Karpas-422 (cell line): ENCODE results near the gene TMEM143. TPM values are rescaled to one million over a fixed set of nuclear protein-coding genes. Genes with fewer than 3 reads are reported as not detected.
A peak's percentile ranks its signal among the peaks of the same experiment; 100 is the strongest.
"Not testable (repeated sequence)": the region's sequence is repeated elsewhere in the genome, so short reads cannot be mapped to it uniquely, and the experiment has no call there.

ENCODE experiments used
- DNase-seq: peaks from one replicate; pipeline ENCODE4 v3.0.0-alpha.2; 2015
- H2AFZ ChIP-seq: fragments of 200-600 bp; sonication (generic); 2 replicates; pipeline ENCODE4 v1.6.1; 2014; ENCODE audit warnings: antibody characterized with exemption, low read length, mixed read lengths
- H3K27ac ChIP-seq: fragments of 200-600 bp; sonication (generic); 2 replicates; pipeline ENCODE4 v1.5.1; 2014; ENCODE audit warnings: mild to moderate bottlenecking, low read length, moderate library complexity
- H3K27me3 ChIP-seq: fragments of 200-600 bp; sonication (generic); 2 replicates; pipeline ENCODE4 v1.6.1; 2014; ENCODE audit warnings: low read length, mixed read lengths
- H3K36me3 ChIP-seq: fragments of 200-600 bp; sonication (generic); 2 replicates; pipeline ENCODE4 v1.6.1; 2014; ENCODE audit warnings: low read length, mixed read lengths; ENCODE audit not compliant: insufficient read depth
- H3K4me1 ChIP-seq: fragments of 200-600 bp; sonication (generic); 2 replicates; pipeline ENCODE4 v1.6.1; 2014; ENCODE audit warnings: mild to moderate bottlenecking, low read length, mixed read lengths
- H3K4me2 ChIP-seq: fragments of 200-600 bp; sonication (generic); 2 replicates; pipeline ENCODE4 v1.6.1; 2014; ENCODE audit warnings: low read length, low read depth, mild to moderate bottlenecking; ENCODE audit not compliant: poor library complexity, severe bottlenecking
- H3K4me3 ChIP-seq: fragments of 200-600 bp; sonication (generic); 2 replicates; pipeline ENCODE4 v1.5.1; 2014; ENCODE audit warnings: mild to moderate bottlenecking, antibody characterized with exemption, low read length, mixed read lengths
- H3K79me2 ChIP-seq: fragments of 200-600 bp; sonication (generic); 2 replicates; pipeline ENCODE4 v1.6.1; 2014; ENCODE audit warnings: mild to moderate bottlenecking, low read length, mixed read lengths
- H3K9ac ChIP-seq: fragments of 200-600 bp; sonication (generic); 2 replicates; pipeline ENCODE4 v1.6.0; 2014; ENCODE audit warnings: low read length
- H3K9me2 ChIP-seq: fragments of 200-600 bp; sonication (generic), shearing (Covaris generic); replicated peaks from 2 replicates; pipeline ENCODE4 v1.6.0; 2014; ENCODE audit warnings: mild to moderate bottlenecking, low read length, moderate library complexity; ENCODE audit not compliant: insufficient read depth
- H3K9me3 ChIP-seq: fragments of 300-700, 200-600 bp; sonication (generic); 2 replicates; pipeline ENCODE4 v1.6.1; 2014; ENCODE audit warnings: low read length, mixed read lengths
- H4K20me1 ChIP-seq: fragments of 200-600 bp; sonication (generic); 2 replicates; pipeline ENCODE4 v1.6.1; 2014; ENCODE audit warnings: mild to moderate bottlenecking, antibody characterized with exemption, low read length, low read depth; ENCODE audit not compliant: insufficient read depth
- total RNA-seq: library from RNA; depleted of rRNA; stranded (reverse); fragments of >200 nt; shearing (Covaris generic); gene quantifications from 2 replicates; pipeline ENCODE4 v1.2.3, GENCODE V29; 2014; ENCODE audit warnings: low replicate concordance

TMEM143 gene
- total RNA-seq, 1 experiment from 2014 or later = 7.8 TPM

DNA sequence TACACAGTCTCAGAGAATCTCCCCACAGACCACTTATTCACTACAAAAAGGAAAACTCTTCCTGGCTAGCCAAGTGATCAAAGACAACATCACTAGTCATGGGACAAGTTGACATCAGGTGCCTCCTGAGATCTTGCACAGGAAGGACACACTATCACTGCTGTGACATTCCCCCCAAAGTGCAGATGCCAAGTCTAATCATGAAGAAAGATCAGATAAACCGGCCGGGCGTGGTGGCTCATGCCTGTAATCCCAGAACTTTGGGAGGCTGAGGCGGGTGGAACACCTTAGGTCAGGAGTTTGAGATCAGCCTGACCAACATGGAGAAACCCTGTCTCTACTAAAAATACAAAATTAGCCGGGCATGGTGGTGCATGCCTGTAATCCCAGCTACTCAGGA lies 54.0 kb downstream of the TMEM143 start:
- not testable (repeated sequence) for H3K79me2 ChIP-seq, H3K36me3 ChIP-seq, H3K4me2 ChIP-seq

DNA sequence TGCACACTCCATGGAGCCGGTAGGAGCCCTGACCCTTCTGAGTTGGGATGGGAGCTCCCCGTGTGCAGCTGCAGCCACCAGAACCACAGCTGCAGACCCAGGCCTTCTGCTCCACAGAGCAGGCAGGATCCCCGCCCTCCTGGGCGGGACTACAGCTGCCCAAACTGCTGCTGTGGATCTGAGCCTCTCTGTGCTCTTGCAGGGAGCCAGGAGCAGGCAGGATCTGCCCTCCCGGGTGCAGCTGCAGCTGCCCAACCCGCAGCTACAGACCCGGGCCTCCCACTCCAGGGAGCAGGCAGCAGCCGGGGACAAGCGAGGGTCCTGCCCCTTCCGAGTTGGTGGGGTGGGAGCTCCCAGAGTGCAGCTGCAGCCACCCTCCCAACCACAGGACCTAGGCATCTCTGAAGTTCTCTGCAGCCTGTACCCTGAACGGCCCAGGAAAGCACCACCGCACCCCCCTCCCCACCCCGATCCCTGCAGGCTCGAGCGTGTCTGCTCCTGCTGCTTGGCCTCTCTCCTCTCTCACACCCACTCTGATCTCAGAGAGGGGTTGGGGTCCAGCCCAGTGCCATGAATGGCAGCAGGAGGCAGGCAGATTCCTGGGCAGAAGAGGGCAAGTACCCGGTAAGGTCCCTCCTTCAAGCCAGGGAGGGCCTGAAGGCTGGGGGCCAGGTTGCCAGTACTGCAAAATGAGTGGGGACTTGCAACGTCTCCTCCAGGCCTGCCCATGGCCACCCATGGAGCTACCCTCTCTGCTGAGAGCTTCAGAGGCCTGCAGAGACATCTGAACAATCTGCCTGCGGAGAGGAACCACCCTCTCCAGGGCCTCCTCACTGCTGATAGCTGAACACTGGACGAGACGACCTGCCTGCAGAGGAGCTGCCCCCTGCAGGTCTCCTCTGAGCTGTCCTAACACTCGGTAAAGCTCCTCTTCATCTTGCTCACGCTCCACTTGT lies 54.8 kb downstream of the TMEM143 start:
- Histone ChIP-seq H3K27ac (no peak overlapping the region), H3K36me3 (no peaks in the 10 kb centered on the region), H3K79me2 (no peaks in the 10 kb centered on the region), H3K4me1 (peaks cover 10% of the 10 kb centered on the region), H3K4me3 (no peak overlapping the region), H3K9me3 (no peaks in the 10 kb centered on the region), H3K9ac (no peak overlapping the region), H2AFZ (no peak overlapping the region), H3K4me2 (no peak overlapping the region), H4K20me1 (no peaks in the 10 kb centered on the region), H3K27me3 (no peaks in the 10 kb centered on the region), H3K9me2 (no peaks in the 10 kb centered on the region)
- DNase-seq = peak; percentile 69

More for the DNA sequence above, 54.0 kb downstream of the TMEM143 start:
- not testable (repeated sequence) for H2AFZ ChIP-seq, H3K9me2 ChIP-seq, H3K4me1 ChIP-seq, DNase-seq, H3K9ac ChIP-seq, H3K27ac ChIP-seq, H3K27me3 ChIP-seq, H3K4me3 ChIP-seq, H4K20me1 ChIP-seq, H3K9me3 ChIP-seq

DNA sequence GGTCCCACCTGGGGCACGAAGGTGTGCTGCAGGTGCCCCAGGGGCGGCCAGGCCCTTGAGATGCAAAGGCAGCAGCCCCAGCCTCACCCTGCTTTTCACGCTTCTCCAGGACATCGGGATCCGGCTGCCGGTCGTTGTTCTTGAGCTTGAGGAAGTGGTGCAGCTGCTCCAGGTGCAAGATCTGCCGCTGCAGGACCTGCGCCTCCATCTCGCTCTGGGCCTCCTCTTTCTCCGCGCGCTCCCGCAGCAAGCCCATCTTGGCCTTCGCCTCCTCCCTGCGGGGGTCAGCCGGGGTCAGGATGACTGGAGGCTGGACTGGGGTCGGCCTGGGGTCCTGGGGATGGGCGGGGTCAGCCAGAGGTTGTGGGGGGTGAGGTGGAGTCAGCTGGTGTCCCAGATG lies 59.9 kb downstream of the TMEM143 start:
- Histone ChIP-seq H3K79me2 (no peaks in the 10 kb centered on the region), H3K27me3 (no peaks in the 10 kb centered on the region), H3K9ac (no peak overlapping the region), H3K4me1 (peaks cover 8% of the 10 kb centered on the region), H3K36me3 (no peaks in the 10 kb centered on the region), H3K27ac (no peak overlapping the region), H3K4me2 (no peak overlapping the region), H3K9me2 (no peaks in the 10 kb centered on the region), H3K9me3 (no peaks in the 10 kb centered on the region), H3K4me3 (no peak overlapping the region), H2AFZ (no peak overlapping the region), H4K20me1 (no peaks in the 10 kb centered on the region)
- no peak for DNase-seq

DNA sequence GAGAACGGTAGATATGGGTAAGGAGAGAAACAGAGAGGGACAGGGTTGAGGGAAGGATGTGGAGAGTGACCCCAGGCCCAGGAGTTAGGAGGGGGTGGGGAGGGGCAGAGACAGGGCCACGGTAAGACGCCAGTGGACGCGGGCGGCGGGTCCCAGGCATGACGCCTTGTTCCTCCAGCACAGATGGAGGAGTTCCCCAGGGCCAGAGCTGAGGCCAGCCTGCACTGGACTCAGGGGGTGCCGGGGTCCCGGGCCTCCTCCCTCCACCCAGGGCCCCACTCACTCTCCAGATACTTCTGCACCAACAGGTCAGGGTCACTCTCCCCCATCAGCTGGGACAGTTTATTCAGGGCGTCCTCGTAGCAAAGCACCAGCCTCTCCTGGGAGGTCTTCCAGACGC lies 60.4 kb downstream of the TMEM143 start:
- Histone ChIP-seq H3K4me2 (no peak overlapping the region), H2AFZ (no peak overlapping the region), H3K9ac (no peak overlapping the region), H3K27me3 (no peaks in the 10 kb centered on the region), H3K79me2 (no peaks in the 10 kb centered on the region), H3K4me1 (peaks cover 3% of the 10 kb centered on the region), H4K20me1 (no peaks in the 10 kb centered on the region), H3K4me3 (no peak overlapping the region), H3K36me3 (no peaks in the 10 kb centered on the region), H3K9me3 (no peaks in the 10 kb centered on the region), H3K27ac (no peak overlapping the region), H3K9me2 (no peaks in the 10 kb centered on the region)
- DNase-seq = no peak

DNA sequence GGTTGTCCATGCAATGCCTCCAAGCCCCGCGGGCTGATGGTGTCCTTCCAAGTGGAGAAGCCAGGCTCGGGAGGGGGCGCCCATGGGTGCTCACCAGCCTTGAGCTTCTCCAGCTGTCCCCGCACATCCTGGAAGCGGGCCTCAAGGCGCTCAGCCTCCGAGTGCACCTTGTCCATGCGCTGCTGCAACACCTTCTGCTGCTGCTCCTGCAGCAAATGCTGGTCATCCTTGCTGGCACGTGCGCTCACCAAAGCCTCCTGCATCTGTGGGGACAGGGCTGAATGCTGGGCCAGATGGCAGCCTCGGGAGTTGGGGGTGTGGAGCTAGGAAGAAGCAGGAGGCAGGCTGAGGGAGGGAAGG lies 61.2 kb downstream of the TMEM143 start:
- Histone ChIP-seq H3K4me2 (no peak overlapping the region), H3K27ac (no peak overlapping the region), H3K4me3 (no peak overlapping the region), H3K4me1 (no peaks in the 10 kb centered on the region), H2AFZ (no peak overlapping the region), H3K27me3 (no peaks in the 10 kb centered on the region), H4K20me1 (no peaks in the 10 kb centered on the region), H3K36me3 (no peaks in the 10 kb centered on the region), H3K9me2 (no peaks in the 10 kb centered on the region), H3K9ac (no peak overlapping the region), H3K9me3 (no peaks in the 10 kb centered on the region), H3K79me2 (no peaks in the 10 kb centered on the region)
- DNase-seq = no peak

DNA sequence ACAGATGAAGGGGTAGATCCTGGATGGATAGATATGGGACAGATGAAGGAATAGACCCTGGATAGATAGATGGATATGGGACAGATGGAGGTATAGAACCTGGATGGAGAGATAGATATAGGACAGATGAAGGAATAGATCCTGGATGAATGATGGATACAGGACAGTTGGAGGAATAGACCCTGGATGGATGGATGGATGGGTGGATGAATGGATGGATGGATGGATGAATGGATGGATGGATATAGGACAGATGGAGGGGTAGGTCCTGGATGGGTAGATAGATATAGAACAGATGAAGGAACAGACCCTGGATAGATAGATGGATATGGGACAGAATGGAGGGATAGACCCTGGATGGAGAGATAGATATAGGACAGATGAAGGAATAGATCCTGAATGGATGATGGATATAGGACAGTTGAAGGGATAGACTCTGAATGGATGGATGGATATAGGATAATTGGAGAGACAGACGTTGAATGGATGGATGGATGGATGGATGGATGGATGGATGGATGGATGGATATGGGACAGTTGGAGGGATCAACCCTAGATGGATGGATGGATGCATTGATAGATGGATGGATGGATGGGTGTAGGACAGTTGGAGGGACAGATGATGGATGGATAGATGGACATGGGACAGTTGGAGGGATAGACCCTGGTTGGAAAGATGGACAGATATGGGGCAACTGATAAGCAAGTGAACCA lies 61.7 kb downstream of the TMEM143 start:
- no peaks in the 10 kb centered on the region for H3K36me3 ChIP-seq
- no peaks in the 10 kb centered on the region for H3K79me2 ChIP-seq
- no peaks in the 10 kb centered on the region for H3K9me3 ChIP-seq
- no peaks in the 10 kb centered on the region for H3K4me1 ChIP-seq
- no peaks in the 10 kb centered on the region for H3K9me2 ChIP-seq
- H3K27me3 ChIP-seq = no peaks in the 10 kb centered on the region
- no peaks in the 10 kb centered on the region for H4K20me1 ChIP-seq
- H3K9ac ChIP-seq = no peak overlapping the region
- H3K4me2 ChIP-seq = no peak overlapping the region
- H2AFZ ChIP-seq = no peak overlapping the region
- DNase-seq = no peak
- H3K4me3 ChIP-seq = no peak overlapping the region
- no peak overlapping the region for H3K27ac ChIP-seq

DNA sequence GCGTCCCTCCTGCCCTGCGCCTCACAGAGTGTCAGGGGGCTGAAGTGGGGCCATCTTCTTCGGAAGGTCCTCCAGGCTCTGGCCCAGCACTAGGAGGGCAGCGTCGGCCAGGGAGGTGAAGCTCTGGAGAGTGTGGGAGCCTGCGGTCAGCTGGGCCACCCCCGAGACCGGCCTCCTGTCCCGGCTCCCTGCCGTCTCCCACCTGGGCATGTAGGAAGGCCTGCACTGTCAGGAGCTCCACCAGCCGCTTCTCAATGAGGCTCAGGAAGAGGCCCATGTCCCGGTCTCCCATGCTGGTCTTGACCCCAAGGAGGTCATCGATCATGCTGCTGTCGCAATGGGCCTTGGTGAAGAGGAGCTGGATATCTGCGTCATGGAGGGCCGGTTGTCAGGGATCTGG lies 65.8 kb downstream of the TMEM143 start:
- no peak for DNase-seq
- Histone ChIP-seq H3K27ac (no peak overlapping the region), H3K4me3 (no peak overlapping the region), H3K9ac (no peak overlapping the region), H3K27me3 (no peaks in the 10 kb centered on the region), H3K9me3 (no peaks in the 10 kb centered on the region), H3K9me2 (no peaks in the 10 kb centered on the region), H3K79me2 (no peaks in the 10 kb centered on the region), H3K4me1 (no peaks in the 10 kb centered on the region), H3K36me3 (no peaks in the 10 kb centered on the region), H3K4me2 (no peak overlapping the region), H4K20me1 (no peaks in the 10 kb centered on the region), H2AFZ (no peak overlapping the region)

DNA sequence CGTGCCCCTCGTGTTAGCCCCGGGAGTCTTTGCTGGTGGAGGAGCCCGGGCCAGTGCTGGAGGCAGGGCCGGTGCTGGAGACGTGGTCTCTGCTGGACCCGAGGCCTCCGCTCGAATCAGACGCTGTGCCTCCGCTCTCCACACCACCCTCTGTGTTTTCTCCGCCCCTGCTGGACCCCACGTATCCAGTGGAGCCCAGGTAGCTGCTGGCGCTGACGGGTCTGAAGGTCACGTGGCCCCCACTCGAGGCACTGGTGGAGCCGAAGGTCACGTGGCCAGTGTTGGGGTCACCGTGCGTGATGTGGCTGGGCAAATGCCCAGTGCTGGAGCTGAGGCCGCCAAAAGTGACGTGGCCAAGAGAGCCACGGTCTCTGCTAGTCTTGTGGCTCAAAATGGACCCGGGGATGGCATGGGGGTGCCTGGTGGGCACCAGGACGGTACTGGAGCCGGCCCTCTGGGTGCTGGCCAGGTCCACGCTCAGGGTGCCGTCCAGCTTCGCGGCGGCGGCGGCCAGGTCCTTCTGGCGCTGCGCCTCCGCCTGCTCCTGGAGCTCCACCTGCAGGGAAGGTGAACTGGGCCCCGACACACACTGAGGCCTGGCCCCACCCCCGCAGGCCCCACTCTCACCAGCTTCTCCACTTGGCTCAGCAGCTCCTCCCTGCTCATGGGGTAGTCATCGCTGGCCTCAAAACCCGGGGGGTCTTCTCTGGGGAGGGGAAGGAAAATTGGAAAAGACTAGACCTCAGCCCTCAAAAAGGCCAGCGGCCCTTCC lies 66.6 kb downstream of the TMEM143 start:
- Histone ChIP-seq H3K4me3 (no peak overlapping the region), H3K36me3 (no peaks in the 10 kb centered on the region), H3K9ac (no peak overlapping the region), H3K27me3 (no peaks in the 10 kb centered on the region), H4K20me1 (no peaks in the 10 kb centered on the region), H3K27ac (no peak overlapping the region), H3K9me3 (no peaks in the 10 kb centered on the region), H3K9me2 (no peaks in the 10 kb centered on the region), H3K4me2 (no peak overlapping the region), H3K4me1 (no peaks in the 10 kb centered on the region), H2AFZ (no peak overlapping the region), H3K79me2 (no peaks in the 10 kb centered on the region)
- DNase-seq = no peak
